Measurements from ENCODE around the gene ERGIC3.
A peak's percentile ranks its signal among the peaks of the same experiment; 100 is the strongest.

- 0 out of 2 replicates have a peak, but pooled peaks have one; percentile 10 for TF ChIP-seq POLR2A (IDR thresholded peaks at IDR 0.05; ENCODE audit: low read depth, low read length)
- no peak for TF ChIP-seq YY1 (IDR thresholded peaks at IDR 0.05; ENCODE audit: low read depth, low read length)
- no peak for TF ChIP-seq CTCF (IDR thresholded peaks at IDR 0.05 in 2 of 3, conservative IDR thresholded peaks at IDR 0.05 in 1 of 3; ENCODE audit: control insufficient read depth in 2 of 3, extremely low read depth in 1 of 3, insufficient read depth in 1 of 3, low read depth in 3 of 3, low read length in 3 of 3)
- no peak for TF ChIP-seq SUZ12 (IDR thresholded peaks at IDR 0.05; ENCODE audit: unreplicated experiment)
- TF ChIP-seq MYC (IDR thresholded peaks at IDR 0.05; ENCODE audit: insufficient read depth, insufficient read length, insufficient replicate concordance, low read length, severe bottlenecking) = no peak
- TF ChIP-seq RELA (IDR thresholded peaks at IDR 0.05; ENCODE audit: borderline replicate concordance, partially characterized antibody) = no peak
- TF ChIP-seq ZBTB40 (IDR thresholded peaks at IDR 0.05; ENCODE audit: borderline replicate concordance) = no peak
- no peak for TF ChIP-seq MEF2A (IDR thresholded peaks at IDR 0.05; ENCODE audit: insufficient read depth, low read depth, low read length)
- no peak for TF ChIP-seq SMARCA5 (IDR thresholded peaks at IDR 0.05)
- TF ChIP-seq RCOR1 (conservative IDR thresholded peaks at IDR 0.05; ENCODE audit: low read depth, low read length) = no peak
- TF ChIP-seq NFIC (IDR thresholded peaks at IDR 0.05; ENCODE audit: low read depth, low read length) = no peak
- TF ChIP-seq ZNF24 (IDR thresholded peaks at IDR 0.05) = no peak
These were observed 35.7 kb upstream of the ERGIC3 start for GRCh38 chr20:35506179-35506578.

All from GM12878 (cell line).